Measurements from ENCODE around the gene UVSSA.
"Not testable (repeated sequence)": the region's sequence is repeated elsewhere in the genome, so short reads cannot be mapped to it uniquely, and the experiment has no call there.

UVSSA gene

GRCh38 chr4:1316537-1317168 lies 30.4 kb upstream of the UVSSA start:
- no peak for DNase-seq (ENCODE audit: low read depth)

- DNase-seq (ENCODE audit: low read depth): no peak
Measured at GRCh38 chr4:1317177-1318045, 29.6 kb upstream of the UVSSA start.

GRCh38 chr4:1318046-1318375 lies 29.0 kb upstream of the UVSSA start:
- no peak for DNase-seq (ENCODE audit: low read depth)

- no peak for DNase-seq (ENCODE audit: low read depth)
Measured at GRCh38 chr4:1318488-1319213, 28.4 kb upstream of the UVSSA start.

GRCh38 chr4:1321486-1321885 lies 25.5 kb upstream of the UVSSA start:
- DNase-seq (ENCODE audit: low read depth): no peak

GRCh38 chr4:1321946-1322650 lies 24.9 kb upstream of the UVSSA start:
- no peak for DNase-seq (ENCODE audit: low read depth)

- no peak for DNase-seq (ENCODE audit: low read depth)
Measured at GRCh38 chr4:1323280-1323634, 23.8 kb upstream of the UVSSA start.

GRCh38 chr4:1323635-1324442 lies 23.2 kb upstream of the UVSSA start:
- DNase-seq (ENCODE audit: low read depth): no peak

GRCh38 chr4:1324443-1325175 lies 22.4 kb upstream of the UVSSA start:
- DNase-seq (ENCODE audit: low read depth): not testable (repeated sequence)

GRCh38 chr4:1325176-1325480 lies 21.9 kb upstream of the UVSSA start:
- DNase-seq (ENCODE audit: low read depth): no peak

- no peak for DNase-seq (ENCODE audit: low read depth)
Measured at GRCh38 chr4:1325681-1326635, 21.1 kb upstream of the UVSSA start.

GRCh38 chr4:1326751-1327525 lies 20.1 kb upstream of the UVSSA start:
- DNase-seq (ENCODE audit: low read depth): no peak

GRCh38 chr4:1327526-1328266 lies 19.3 kb upstream of the UVSSA start:
- no peak for DNase-seq (ENCODE audit: low read depth)

GRCh38 chr4:1328267-1329155 lies 18.5 kb upstream of the UVSSA start:
- no peak for DNase-seq (ENCODE audit: low read depth)

- no peak for DNase-seq (ENCODE audit: low read depth)
Measured at GRCh38 chr4:1329408-1330371, 17.3 kb upstream of the UVSSA start.

All from activated T-helper 9 cell treated with anti-CD3 and anti-CD28 coated beads, Interleukin-2, amount 50 U/mL, for 16 hours (primary cell).